Measurements from ENCODE around the gene KIRREL2. TPM values are rescaled to one million over a fixed set of nuclear protein-coding genes. Genes with fewer than 3 reads are reported as not detected.

KIRREL2 gene
- total and polyA plus RNA-seq, 2 experiments from 2014 or later = 3.6 to 9.9 TPM

- Mint-ChIP-seq H3K4me1 (peaks cover 14% of the 10 kb centered on the region), H3K27ac (peak overlapping the region; percentile 88), H3K27me3 (ENCODE audit: insufficient read depth, low read depth, poor library complexity) (peaks cover 20% of the 10 kb centered on the region), H3K4me3 (peak overlapping the region; percentile 64), H3K9me3 (no peaks in the 10 kb centered on the region; the same call in 2 of the 3 replicates), H3K36me3 (ENCODE audit: low read depth) (no peaks in the 10 kb centered on the region; the same call in 2 of the 3 replicates)
- H3K4me3 ChIP-seq = peak overlapping the region; percentile 52
- 0 out of 2 replicates have a peak, but pooled peaks cover 4% of the 10 kb centered on the region for H3K27me3 ChIP-seq (ENCODE audit: insufficient read depth)
- H3K36me3 ChIP-seq (ENCODE audit: insufficient read depth) = no peaks in the 10 kb centered on the region
- no peaks in the 10 kb centered on the region for H3K9me2 ChIP-seq (ENCODE audit: insufficient read depth)
- peak overlapping the region; percentile 25; the same call in 1 of the 2 replicates for H2AFZ ChIP-seq
- DNase-seq (ENCODE audit: low spot score) (peak; percentile 99), ATAC-seq (peak; percentile 94)
- no peaks in the 10 kb centered on the region for H3K79me2 ChIP-seq (replicated peaks; ENCODE audit: insufficient read depth)
- H3F3A ChIP-seq (replicated peaks; ENCODE audit: low read depth) = 0 out of 2 replicates have a peak, but pooled peaks cover 3% of the 10 kb centered on the region
- H3K4me2 ChIP-seq = peak overlapping the region; percentile 86
- H3K4me1 ChIP-seq (ENCODE audit: insufficient read depth) = peaks cover 5% of the 10 kb centered on the region; the same call in 1 of the 2 replicates
- no peaks in the 10 kb centered on the region; the same call in 1 of the 2 replicates for H4K20me1 ChIP-seq (replicated peaks; ENCODE audit: insufficient read depth)
- peak; percentile 97 for TF ChIP-seq REST (IDR thresholded peaks at IDR 0.05; ENCODE audit: unreplicated experiment)
- peak; percentile 34 for TF ChIP-seq POLR2AphosphoS5 (IDR thresholded peaks at IDR 0.05; ENCODE audit: low read depth)
- TF ChIP-seq CREB1 (CRISPR knock-in tag; IDR thresholded peaks at IDR 0.05; ENCODE audit: low read depth) = no peak
- H3K27ac ChIP-seq (ENCODE audit: low read depth) = no peak overlapping the region
Observed at GRCh38 chr19:35879770-35880317, 23.1 kb downstream of the KIRREL2 start.

- H3K9me3 Mint-ChIP-seq = no peaks in the 10 kb centered on the region; the same call in 2 of the 3 replicates
- Histone ChIP-seq H3K36me3 (ENCODE audit: insufficient read depth) (no peaks in the 10 kb centered on the region), H3K4me2 (no peak overlapping the region), H3K4me3 (no peak overlapping the region), H3K27ac (ENCODE audit: low read depth) (no peak overlapping the region), H3K4me1 (ENCODE audit: insufficient read depth) (peaks cover 5% of the 10 kb centered on the region; the same call in 1 of the 2 replicates), H3K79me2 (replicated peaks; ENCODE audit: insufficient read depth) (no peaks in the 10 kb centered on the region), H3K27me3 (ENCODE audit: insufficient read depth) (0 out of 2 replicates have a peak, but pooled peaks cover 4% of the 10 kb centered on the region), H3K9me2 (ENCODE audit: insufficient read depth) (no peaks in the 10 kb centered on the region), H3F3A (replicated peaks; ENCODE audit: low read depth) (0 out of 2 replicates have a peak, but pooled peaks cover 3% of the 10 kb centered on the region), H4K20me1 (replicated peaks; ENCODE audit: insufficient read depth) (no peaks in the 10 kb centered on the region; the same call in 1 of the 2 replicates), H2AFZ (no peak overlapping the region)
- ATAC-seq (no peak; the same call in 2 of the 3 replicates), DNase-seq (ENCODE audit: low spot score) (peak; percentile 68)
- no peak overlapping the region for H3K4me3 Mint-ChIP-seq
- TF ChIP-seq CTCF (conservative IDR thresholded peaks at IDR 0.05; ENCODE audit: low read depth in 2 of 2) = peak; percentile 62 to 73
- no peak for TF ChIP-seq JUNB (IDR thresholded peaks at IDR 0.05; ENCODE audit: unreplicated experiment)
- TF ChIP-seq POLR2AphosphoS5 (IDR thresholded peaks at IDR 0.05; ENCODE audit: low read depth) = no peak
- peak; percentile 29 for TF ChIP-seq REST (IDR thresholded peaks at IDR 0.05; ENCODE audit: unreplicated experiment)
- peaks cover 21% of the 10 kb centered on the region for H3K27me3 Mint-ChIP-seq (ENCODE audit: insufficient read depth, low read depth, poor library complexity)
- peaks cover 14% of the 10 kb centered on the region for H3K4me1 Mint-ChIP-seq
- no peak overlapping the region for H3K27ac Mint-ChIP-seq
- peaks cover 9% of the 10 kb centered on the region for H3K36me3 Mint-ChIP-seq (ENCODE audit: low read depth)
Observed at GRCh38 chr19:35882114-35882832, 25.6 kb downstream of the KIRREL2 start.
